ENCODE measurements around the gene DXO.
A peak's percentile ranks its signal among the peaks of the same experiment; 100 is the strongest.
"Not testable (repeated sequence)": the region's sequence is repeated elsewhere in the genome, so short reads cannot be mapped to it uniquely, and the experiment has no call there.

The DXO gene

GRCh38 chr6:31958741-31959739, 12.9 kb downstream of the DXO start, which contains the start of the genes NELFE and SKIC2:
TSS of gene NELFE (minus strand) at chr6:31958971. CDS start at chr6:31958446, 525 bp downstream.
TSS of gene SKIC2 (plus strand) at chr6:31959175. CDS start at chr6:31959193, 18 bp downstream.
- DNase-seq (ENCODE audit: low read depth in 2 of 2), result peak; percentile 94 to 95

DNA sequence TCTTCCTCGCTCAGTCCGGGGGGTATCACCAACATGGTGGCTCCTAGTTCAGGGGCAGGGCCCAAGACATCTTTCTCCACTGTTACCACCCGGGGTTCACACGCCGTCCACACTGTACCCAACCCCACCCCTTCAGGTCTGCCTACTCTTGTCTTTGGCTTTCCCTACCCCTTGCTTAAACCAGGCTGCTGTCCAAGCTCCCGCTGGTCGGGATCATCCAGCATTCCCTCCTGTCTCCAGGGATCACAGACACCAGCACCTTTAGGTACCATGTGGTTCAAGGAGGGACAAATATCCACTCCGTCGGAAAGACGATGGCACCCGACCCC, 13.6 kb downstream of the DXO start:
- no peak for DNase-seq (ENCODE audit: low read depth in 2 of 2)

DNA sequence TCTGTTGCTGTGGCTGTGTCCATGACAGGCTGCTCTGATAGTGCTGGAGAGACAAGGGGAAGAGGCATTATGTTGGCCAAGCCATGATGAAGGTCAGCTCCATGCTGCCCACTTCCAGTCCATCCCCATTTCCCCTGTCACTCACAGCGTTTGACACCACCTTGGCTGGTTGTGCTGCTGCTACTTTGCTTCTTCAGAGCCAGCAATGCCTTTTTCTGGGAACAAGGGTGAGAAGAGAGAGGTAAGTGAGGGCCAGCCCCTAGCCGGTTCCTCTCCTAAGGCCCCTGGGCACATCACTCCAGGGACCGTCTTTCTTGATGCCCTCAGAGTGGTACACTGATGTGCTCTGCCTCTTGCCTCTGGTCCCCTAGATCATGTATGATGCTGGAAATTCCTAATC, 15.1 kb downstream of the DXO start:
- no peak for DNase-seq (ENCODE audit: low read depth in 2 of 2)

DNA sequence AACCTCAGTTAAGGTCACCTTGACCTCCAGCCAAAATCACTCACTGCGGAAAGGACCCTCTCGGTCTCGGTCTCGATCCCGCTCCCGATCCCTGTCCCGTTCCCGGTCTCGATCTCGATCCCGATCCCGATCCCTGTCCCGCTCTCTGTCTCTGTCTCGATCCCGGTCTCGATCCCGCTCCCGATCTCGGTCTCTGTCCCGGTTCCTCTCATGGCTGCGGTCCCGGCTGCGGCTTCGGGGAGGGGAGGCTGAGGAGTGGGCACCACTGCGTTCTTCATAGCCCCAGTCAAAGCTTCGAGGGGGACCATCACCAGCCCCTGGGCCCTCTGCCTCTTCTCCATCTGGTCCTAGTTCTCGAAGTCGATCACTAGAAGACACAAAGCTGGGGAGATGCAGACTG, 17.4 kb downstream of the DXO start:
- DNase-seq (ENCODE audit: low read depth in 2 of 2), result no peak

DNA sequence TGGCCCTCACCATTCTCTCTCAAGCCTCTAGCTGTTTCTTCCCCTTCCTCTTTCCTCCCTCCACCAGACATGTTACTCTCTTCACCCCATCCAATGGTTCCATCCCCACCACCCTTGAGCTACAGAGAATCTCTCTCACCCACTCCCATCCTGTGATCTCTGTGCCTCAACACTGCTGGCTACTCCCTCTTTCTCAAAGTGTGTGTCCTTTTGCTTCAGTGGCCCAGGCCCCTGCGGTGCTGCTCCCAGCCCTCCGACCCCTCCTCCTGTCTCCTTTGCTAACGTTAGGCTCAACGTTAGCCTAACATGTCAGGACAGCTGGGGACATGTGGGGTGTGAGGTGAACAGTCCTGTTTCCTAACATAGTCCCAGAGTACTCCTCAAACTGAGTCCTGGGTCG, 19.0 kb downstream of the DXO start:
- no peak for DNase-seq (ENCODE audit: low read depth in 2 of 2)

DNA sequence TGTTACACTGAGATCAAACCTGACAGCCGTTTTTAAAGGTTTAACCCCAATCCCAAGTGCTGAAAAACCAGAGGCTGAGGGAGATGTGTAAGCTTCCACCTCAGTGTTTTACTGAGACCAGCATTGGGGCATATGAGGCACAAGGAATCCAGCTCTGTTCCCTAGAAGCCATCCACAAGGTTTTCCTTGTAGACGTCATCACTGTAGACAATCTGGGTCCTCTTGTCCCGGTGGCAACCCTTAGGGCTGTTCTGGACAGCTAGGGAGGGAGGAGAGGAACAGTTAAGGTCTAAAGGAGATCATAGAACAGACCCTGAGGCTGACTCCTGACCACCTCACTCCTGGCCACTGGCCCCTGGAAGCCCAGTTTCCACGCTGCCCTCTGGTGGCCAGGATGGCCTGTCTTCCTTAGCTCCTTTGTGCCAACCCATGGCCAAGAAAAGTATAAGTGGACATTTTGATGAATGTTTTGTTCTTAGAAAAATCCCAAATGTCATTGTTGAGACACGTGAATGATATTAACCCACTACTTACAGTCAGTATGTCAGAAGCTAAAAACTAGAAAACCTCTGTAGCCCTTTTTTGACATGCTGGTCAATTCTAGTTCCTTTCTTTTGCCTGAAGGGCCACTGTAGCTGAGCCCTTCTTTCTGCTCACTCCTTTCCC, 19.7 kb downstream of the DXO start:
- no peak for DNase-seq (ENCODE audit: low read depth in 2 of 2)

DNA sequence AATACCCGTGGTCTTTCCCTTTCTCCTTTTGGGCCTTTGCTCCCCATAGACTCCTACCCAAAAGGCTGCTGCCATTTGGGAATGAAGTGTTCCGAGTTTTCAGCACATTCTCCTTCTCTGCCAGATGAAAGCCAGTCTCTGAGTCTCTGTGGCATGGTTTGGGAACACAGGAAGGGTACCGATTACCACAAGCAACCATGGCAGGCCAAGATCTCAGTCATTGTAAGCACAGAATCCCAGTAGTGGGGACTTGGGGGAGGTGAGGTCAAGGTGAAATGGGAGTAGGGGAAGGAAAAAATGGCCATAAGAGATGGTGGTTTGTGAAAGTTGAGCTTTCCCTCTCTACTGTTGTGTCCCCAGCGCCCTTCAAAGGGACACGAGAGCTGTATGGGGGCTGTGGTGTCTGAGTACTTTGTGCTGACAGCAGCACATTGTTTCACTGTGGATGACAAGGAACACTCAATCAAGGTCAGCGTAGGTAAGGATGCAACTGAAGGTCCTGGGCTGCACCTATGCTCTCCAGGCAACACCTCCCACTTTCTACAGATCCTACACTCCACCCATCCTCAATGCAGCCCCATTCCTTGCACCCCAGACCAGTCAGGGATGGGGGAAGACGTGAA, 21.9 kb downstream of the DXO start:
- DNase-seq (ENCODE audit: low read depth in 2 of 2), result no peak

- no peak for DNase-seq (ENCODE audit: low read depth in 2 of 2)
These were observed 23.1 kb downstream of the DXO start for GRCh38 chr6:31948753-31949413.

DNA sequence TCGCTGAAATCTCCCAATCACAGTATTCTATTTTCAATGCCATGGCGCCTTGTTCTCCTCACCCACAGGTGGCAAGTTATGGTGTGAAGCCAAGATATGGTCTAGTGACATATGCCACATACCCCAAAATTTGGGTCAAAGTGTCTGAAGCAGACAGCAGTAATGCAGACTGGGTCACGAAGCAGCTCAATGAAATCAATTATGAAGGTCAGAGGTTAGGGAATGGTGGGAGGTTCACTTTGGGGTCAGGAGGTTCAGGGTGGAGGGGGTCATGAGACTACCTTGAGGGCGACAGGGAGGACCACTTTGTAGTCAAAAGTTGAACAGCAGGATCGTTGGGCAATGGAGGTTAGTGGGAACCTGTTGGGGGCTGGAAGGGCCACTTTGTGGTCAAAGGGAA, 23.6 kb downstream of the DXO start:
- DNase-seq (ENCODE audit: low read depth in 2 of 2), result no peak

- DNase-seq (ENCODE audit: low read depth in 2 of 2), result no peak
These were observed 24.1 kb downstream of the DXO start for GRCh38 chr6:31947864-31948263.

DNA sequence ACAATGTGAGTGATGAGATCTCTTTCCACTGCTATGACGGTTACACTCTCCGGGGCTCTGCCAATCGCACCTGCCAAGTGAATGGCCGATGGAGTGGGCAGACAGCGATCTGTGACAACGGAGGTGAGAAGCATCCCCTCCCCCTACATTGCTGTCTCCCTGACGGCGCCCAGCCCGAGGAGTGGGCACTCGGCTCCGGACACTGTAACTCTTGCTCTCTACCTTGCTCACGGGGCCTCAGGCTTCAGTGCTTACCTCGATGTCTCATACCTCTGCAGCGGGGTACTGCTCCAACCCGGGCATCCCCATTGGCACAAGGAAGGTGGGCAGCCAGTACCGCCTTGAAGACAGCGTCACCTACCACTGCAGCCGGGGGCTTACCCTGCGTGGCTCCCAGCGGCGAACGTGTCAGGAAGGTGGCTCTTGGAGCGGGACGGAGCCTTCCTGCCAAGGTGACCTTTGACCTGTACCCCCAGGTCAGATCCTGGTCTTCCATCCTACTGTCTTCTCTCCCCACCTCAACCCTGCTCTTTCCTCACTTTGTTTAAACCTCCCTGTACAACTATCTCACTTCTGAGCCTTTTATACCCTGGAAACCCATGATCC, 24.8 kb downstream of the DXO start:
- DNase-seq (ENCODE audit: low read depth in 2 of 2), result no peak

- DNase-seq (ENCODE audit: low read depth in 2 of 2), result no peak
These were observed 25.5 kb downstream of the DXO start for GRCh38 chr6:31946370-31946885.

- DNase-seq (ENCODE audit: low read depth in 2 of 2), result peak; percentile 40 to 55
These were observed 26.2 kb downstream of the DXO start, which contains the start of gene CFB for GRCh38 chr6:31945507-31946369. TSS of gene CFB (plus strand) at chr6:31946095. CDS start at chr6:31946222, 127 bp downstream.

- no peak for DNase-seq (ENCODE audit: low read depth in 2 of 2)
These were observed 26.8 kb downstream of the DXO start for GRCh38 chr6:31945154-31945506.

DNA sequence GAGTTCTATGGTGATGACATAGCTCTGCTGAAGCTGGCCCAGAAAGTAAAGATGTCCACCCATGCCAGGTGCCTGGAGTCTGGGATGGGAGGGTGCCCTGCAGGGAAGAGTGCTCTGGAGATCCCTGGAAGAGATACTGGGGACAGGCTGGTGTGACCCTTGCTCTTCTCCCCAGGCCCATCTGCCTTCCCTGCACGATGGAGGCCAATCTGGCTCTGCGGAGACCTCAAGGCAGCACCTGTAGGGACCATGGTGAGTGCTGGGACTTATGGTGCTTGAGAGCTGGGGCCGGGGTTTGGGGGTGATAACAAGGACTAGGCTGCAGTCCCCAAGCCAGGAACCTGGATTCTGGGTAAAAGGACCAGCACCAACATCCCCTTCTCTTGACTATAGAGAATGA, 28.2 kb downstream of the DXO start:
- no peak for DNase-seq (ENCODE audit: low read depth in 2 of 2)

GRCh38 chr6:31940256-31940664, 31.7 kb downstream of the DXO start:
- no peak for DNase-seq (ENCODE audit: low read depth in 2 of 2)

DNA sequence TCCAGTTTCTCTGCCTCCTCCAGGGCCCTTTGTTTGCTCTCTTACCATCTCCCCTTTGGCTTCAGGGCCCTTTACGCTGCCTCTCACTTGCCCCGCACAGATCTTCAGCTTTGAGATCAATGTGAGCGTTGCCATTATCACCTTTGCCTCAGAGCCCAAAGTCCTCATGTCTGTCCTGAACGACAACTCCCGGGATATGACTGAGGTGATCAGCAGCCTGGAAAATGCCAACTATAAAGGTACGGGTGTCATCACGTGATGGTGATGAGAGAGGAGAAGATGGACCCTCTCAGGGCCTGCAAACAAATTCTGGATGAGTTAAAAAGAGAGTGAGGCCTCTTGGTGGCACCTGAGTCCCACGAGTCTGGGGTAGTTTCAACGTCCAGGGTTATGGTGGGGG, 36.1 kb downstream of the DXO start:
- no peak for DNase-seq (ENCODE audit: low read depth in 2 of 2)

DNA sequence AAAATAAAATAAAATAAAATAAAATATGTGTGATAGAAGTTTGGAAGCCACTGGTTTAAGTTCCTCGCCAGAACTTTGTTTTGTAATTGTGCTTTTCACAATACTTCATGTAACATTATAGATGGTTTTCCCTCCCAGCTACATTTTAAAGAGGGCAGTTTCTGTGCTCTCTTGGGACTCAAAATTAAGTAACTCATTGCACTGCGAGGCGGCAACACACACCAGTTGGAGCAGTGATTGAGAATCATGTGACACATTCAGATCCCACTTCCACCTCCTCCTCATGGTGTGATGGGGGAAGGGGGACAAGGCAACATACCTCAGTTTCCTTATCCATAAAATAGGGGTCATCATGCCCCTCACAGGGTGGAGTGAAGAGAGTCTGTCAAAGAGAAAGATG, 36.9 kb downstream of the DXO start:
- no peak for DNase-seq (ENCODE audit: low read depth in 2 of 2)

DNA sequence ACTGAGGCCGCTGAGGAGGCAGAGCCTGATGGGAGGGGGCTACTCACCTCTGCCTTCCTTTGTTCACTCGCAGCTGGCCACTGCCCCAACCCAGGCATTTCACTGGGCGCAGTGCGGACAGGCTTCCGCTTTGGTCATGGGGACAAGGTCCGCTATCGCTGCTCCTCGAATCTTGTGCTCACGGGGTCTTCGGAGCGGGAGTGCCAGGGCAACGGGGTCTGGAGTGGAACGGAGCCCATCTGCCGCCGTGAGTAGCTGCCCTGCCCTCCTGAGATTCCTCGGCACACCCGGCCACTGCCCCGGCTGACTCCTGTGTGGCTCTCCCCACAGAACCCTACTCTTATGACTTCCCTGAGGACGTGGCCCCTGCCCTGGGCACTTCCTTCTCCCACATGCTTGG, 38.4 kb downstream of the DXO start:
- DNase-seq (ENCODE audit: low read depth in 2 of 2), result no peak

GRCh38 chr6:31932137-31932536, 39.8 kb downstream of the DXO start:
- DNase-seq (ENCODE audit: low read depth in 2 of 2), result not testable (repeated sequence)

Measured in fibroblast of skin of left quadriceps (primary cell).